Superior temporal gyrus (tissue), 1 donor: ENCODE data around the gene ADH5.
"Not testable (repeated sequence)": the region's sequence is repeated elsewhere in the genome, so short reads cannot be mapped to it uniquely, and the experiment has no call there.

Experiments used
- DNase-seq: peaks from one replicate; pipeline ENCODE4 v3.0.0-alpha.2; 2016; ENCODE audit errors: extremely low spot score

Gene ADH5

DNA sequence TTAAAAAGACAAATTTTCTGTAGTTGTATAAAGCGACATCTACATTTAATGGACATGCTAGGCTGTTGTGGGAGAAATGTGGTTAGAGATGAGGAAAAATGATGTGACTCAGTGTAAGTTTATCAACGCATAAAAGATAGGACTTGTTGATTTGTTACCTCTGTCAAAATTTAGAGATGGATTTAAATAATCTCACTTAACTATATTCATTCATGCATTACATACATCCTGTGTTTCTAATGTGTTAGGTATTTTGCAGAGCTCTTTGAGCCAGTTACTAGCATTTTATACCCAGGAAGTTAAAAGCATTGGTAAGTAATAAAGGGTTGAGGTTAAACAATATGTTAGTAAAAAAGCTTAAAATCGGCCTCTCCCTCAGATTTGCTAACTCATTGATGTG is 58.7 kb downstream of the ADH5 start:
- no peak for DNase-seq

DNA sequence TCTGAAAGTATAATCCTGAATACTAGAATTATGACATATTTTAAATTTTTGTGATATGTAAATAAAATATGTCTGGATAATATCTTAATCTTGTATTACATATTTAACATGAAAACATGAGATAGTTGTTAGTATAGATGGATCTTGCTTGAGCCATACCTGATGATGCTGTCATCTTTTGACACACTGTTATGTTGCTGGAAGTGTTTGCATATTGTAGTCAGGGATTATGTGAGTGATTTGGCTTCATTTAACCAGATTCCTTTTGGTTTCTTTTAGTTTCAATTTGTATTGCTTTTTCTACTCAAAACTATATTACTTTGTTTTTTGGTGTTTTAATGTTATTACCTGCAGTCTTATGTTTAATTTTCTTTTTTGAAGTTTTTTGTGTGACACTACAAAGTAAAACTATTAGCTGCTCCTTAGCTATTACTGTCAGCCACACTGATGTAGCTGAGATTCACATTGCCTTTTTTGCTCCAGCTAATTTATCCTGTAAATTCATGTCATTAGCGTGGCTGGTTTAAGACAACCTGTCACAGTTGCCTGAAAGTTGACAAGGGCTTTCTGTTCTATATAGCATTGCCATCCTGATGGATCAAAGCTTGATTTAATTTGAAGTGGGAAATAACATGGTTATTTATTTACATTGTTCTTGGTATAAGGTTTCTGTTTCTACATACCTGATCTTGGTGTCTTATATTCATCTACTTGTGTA is 59.4 kb downstream of the ADH5 start:
- DNase-seq = no peak

DNA sequence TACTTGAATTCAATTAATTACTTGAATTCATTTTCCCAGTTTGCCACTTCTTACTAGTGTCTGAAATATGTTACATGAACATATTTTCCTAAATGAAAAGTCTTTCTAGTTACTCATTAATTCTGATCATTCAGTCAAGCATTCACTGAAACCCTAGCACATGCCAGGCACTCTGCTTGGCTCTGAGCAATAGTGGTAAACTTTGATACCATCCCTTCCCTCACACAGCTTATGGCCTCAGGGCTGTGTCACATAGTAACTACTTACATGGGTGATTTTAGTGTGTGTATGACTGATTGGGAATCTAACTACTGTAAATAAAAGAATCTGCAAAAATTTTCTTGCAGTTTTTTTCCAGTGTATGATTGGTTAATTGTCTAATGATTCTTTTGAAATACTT is 60.4 kb downstream of the ADH5 start:
- no peak for DNase-seq

DNA sequence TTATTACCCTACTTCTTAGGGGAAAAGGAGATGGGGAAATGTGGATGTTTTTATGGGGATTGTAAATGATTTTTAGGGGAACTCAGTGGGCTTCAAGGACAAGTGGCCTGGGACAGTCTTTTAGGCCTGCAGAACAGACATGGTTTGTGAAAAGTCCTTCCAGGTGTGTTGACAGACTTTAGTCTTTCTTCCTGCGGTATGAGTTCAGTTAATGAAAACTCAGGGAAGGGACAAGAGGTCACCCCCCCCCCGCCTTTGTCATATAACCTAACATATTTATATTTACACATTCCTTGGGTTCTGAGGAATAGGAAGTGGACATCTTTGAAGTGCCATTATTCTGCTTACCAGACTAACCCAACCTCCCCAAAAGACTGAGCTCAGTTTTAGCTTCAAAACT is 61.3 kb downstream of the ADH5 start:
- no peak for DNase-seq

DNA sequence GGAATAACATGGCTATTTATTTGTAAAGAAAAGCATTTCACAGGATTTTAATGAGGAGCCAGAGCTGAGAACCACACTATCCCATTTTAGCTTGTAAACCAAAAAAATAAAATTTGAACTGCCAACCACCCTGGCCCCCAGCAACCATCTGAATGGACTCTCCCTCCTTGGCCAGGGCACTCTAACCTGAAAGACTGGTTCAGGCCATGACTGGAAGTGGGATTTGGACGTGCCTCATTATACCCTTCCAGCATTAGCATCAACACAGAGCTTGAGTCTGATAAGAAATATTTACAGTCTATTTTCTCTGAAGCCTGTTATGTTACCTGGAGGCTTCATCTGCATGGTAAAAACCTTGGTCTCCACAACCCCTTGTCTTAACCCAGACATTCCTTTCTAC is 63.1 kb downstream of the ADH5 start:
- no peak for DNase-seq

DNA sequence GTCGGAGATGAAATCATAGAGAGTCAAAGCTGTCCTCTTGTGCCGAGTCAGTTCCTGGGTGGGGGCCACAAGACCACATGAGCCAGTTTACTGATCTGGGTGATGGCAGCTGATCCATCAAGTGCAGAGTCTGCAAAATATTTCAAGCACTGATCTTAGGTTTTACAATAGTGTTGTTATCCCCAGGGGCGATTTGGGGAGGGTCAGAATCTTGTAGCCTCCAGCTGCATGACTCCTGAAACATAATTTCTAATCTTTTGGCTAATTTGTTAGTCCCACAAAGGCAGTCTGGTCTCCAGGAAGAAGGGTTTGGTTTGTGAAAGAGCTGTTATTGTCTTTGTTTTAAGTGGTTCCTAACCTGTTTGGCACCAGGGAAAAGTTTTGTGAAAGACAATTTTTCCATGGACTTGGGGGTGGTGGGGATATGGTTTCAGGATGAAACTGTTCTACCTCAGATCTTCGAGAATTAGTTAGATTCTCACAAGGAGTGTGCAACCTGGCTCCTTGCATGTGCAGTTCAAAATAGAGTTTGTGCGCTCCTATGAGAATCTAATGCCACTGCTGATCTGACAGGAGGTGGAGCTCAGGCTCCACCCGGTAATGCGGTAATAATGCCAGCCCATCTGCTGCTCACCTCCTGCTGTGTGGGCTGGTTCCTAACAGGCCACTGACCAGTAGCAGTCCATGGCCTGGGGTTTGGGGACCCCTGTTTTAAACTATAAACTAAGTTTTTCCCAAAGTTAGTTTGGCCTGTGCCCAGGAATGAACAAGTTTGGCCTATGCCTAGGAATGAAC is 63.9 kb downstream of the ADH5 start:
- no peak for DNase-seq

DNA sequence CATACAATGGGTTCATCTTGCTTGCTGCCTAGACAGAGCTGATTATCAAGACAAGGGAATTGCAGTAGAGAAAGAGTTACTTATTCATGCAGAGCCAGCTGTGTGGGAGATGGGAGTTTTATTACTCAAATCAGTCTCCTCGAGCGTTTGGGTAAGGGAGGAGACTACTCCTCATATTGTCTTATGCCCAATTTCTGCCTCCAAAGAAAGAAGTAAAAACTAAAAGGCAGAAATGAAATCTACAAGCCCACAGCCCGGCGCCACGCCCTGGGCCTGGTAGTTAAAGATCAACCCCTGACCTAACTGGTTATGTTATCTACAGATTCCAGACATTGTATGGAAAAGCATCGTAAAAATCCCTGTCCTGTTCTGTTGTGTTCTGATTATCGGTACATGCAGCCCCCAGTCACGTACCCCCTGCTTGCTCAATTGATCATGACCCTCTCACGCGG is 64.8 kb downstream of the ADH5 start:
- not testable (repeated sequence) for DNase-seq

DNA sequence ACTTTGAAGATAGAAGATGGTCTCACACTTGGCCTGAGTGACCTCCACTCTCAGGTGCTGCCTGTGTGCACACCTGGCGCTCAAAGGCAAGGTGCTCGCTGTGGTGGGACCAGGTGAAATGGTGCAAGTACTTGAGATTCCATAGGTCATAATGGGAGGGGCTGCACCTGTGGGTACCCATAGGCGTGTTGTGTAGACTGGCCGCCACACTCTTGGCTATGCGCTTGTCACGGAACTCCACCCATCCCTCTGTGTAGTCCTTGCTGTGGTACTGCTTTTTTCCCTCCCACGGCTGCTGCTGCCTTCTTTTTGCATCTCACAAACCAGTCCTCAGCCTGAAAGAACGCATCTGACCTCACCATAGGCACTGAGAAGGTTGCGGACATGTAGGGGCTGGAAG is 66.0 kb downstream of the ADH5 start:
- no peak for DNase-seq

DNA sequence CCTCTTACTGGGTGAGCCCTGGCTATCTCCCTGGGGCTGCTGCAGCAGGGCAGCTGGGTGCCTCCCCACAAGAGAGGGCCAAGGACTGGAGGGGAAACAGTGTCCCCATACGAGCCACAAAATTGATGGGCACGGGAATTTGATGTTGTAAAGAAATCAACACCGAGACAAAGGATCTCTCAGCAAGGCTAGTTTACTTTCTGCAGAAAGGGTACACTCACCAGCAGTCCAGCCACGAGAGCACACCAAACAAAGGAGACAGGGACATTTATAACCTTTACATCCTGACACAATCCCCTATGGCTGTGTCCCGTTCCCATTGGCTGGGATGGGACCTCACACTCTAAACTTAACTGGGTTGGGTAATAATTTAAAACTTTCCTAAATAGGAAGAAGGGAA is 67.2 kb downstream of the ADH5 start:
- no peak for DNase-seq
